Measurements from ENCODE around the gene HMOX1.

DNA sequence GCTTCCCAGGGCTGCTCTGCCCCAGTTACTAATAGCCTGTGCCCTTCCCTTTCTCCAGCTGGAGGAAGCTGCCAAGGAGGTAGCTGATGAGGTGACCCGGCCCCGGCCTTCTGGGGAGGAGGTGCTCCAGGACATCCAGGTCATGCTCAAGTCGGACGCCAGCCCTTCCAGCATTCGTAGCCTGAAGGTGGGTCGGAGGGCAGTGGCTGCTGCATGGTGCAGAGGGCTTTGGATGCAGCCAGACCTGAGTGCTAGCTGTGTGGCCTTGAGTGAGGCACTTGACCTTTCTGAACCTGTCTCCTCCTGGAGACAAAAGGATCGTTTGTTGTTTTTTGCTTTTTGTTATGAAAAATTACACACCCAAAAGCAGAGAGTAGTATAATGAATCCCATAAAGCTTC lies 22.5 kb downstream of the HMOX1 start:
- TF ChIP-seq, protein P1, sequence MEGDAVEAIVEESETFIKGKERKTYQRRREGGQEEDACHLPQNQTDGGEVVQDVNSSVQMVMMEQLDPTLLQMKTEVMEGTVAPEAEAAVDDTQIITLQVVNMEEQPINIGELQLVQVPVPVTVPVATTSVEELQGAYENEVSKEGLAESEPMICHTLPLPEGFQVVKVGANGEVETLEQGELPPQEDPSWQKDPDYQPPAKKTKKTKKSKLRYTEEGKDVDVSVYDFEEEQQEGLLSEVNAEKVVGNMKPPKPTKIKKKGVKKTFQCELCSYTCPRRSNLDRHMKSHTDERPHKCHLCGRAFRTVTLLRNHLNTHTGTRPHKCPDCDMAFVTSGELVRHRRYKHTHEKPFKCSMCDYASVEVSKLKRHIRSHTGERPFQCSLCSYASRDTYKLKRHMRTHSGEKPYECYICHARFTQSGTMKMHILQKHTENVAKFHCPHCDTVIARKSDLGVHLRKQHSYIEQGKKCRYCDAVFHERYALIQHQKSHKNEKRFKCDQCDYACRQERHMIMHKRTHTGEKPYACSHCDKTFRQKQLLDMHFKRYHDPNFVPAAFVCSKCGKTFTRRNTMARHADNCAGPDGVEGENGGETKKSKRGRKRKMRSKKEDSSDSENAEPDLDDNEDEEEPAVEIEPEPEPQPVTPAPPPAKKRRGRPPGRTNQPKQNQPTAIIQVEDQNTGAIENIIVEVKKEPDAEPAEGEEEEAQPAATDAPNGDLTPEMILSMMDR (IDR thresholded peaks at IDR 0.05; ENCODE audit: low read depth, low read length, missing input control) = no peak
- TF ChIP-seq YY1 (IDR thresholded peaks at IDR 0.05) (no peak), FOXA1 (IDR thresholded peaks at IDR 0.05) (no peak), SP1 (IDR thresholded peaks at IDR 0.05) (no peak), TAF1 (conservative IDR thresholded peaks at IDR 0.05) (no peak), RAD21 (IDR thresholded peaks at IDR 0.05) (no peak), JUND (IDR thresholded peaks at IDR 0.05) (no peak), GABPA (IDR thresholded peaks at IDR 0.05 in 1 of 2, conservative IDR thresholded peaks at IDR 0.05 in 1 of 2) (no peak)
- TF ChIP-seq, protein P2, sequence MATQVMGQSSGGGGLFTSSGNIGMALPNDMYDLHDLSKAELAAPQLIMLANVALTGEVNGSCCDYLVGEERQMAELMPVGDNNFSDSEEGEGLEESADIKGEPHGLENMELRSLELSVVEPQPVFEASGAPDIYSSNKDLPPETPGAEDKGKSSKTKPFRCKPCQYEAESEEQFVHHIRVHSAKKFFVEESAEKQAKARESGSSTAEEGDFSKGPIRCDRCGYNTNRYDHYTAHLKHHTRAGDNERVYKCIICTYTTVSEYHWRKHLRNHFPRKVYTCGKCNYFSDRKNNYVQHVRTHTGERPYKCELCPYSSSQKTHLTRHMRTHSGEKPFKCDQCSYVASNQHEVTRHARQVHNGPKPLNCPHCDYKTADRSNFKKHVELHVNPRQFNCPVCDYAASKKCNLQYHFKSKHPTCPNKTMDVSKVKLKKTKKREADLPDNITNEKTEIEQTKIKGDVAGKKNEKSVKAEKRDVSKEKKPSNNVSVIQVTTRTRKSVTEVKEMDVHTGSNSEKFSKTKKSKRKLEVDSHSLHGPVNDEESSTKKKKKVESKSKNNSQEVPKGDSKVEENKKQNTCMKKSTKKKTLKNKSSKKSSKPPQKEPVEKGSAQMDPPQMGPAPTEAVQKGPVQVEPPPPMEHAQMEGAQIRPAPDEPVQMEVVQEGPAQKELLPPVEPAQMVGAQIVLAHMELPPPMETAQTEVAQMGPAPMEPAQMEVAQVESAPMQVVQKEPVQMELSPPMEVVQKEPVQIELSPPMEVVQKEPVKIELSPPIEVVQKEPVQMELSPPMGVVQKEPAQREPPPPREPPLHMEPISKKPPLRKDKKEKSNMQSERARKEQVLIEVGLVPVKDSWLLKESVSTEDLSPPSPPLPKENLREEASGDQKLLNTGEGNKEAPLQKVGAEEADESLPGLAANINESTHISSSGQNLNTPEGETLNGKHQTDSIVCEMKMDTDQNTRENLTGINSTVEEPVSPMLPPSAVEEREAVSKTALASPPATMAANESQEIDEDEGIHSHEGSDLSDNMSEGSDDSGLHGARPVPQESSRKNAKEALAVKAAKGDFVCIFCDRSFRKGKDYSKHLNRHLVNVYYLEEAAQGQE (IDR thresholded peaks at IDR 0.05) = no peak
- TF ChIP-seq, protein P3, sequence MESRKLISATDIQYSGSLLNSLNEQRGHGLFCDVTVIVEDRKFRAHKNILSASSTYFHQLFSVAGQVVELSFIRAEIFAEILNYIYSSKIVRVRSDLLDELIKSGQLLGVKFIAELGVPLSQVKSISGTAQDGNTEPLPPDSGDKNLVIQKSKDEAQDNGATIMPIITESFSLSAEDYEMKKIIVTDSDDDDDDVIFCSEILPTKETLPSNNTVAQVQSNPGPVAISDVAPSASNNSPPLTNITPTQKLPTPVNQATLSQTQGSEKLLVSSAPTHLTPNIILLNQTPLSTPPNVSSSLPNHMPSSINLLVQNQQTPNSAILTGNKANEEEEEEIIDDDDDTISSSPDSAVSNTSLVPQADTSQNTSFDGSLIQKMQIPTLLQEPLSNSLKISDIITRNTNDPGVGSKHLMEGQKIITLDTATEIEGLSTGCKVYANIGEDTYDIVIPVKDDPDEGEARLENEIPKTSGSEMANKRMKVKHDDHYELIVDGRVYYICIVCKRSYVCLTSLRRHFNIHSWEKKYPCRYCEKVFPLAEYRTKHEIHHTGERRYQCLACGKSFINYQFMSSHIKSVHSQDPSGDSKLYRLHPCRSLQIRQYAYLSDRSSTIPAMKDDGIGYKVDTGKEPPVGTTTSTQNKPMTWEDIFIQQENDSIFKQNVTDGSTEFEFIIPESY (IDR thresholded peaks at IDR 0.05) = no peak
- TF ChIP-seq, protein P4, sequence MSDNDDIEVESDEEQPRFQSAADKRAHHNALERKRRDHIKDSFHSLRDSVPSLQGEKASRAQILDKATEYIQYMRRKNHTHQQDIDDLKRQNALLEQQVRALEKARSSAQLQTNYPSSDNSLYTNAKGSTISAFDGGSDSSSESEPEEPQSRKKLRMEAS (IDR thresholded peaks at IDR 0.05) = no peak
- TF ChIP-seq, protein P5, sequence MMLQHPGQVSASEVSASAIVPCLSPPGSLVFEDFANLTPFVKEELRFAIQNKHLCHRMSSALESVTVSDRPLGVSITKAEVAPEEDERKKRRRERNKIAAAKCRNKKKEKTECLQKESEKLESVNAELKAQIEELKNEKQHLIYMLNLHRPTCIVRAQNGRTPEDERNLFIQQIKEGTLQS (IDR thresholded peaks at IDR 0.05) = no peak
